GM12878 (cell line): ENCODE data around the gene DUOXA2. TPM values are rescaled to one million over a fixed set of nuclear protein-coding genes. Genes with fewer than 3 reads are reported as not detected.

ENCODE experiments used
- BACH1 ChIP-seq: fragments of 450-650 bp; IDR thresholded peaks from 2 replicates; pipeline ENCODE4 v1.6.1; 2017; ENCODE audit warnings: mild to moderate bottlenecking, borderline replicate concordance
- HDGF ChIP-seq: fragments of 450-650 bp; IDR thresholded peaks from 2 replicates; pipeline ENCODE4 v1.6.1; 2016; ENCODE audit warnings: antibody characterized with exemption
- MEF2A ChIP-seq: IDR thresholded peaks from 2 replicates; pipeline ENCODE4 v1.6.1; 2011; ENCODE audit warnings: low read depth, mild to moderate bottlenecking, low read length, moderate library complexity; ENCODE audit not compliant: insufficient read depth
- MTA2 ChIP-seq: fragments of 450-650 bp; IDR thresholded peaks from 2 replicates; pipeline ENCODE4 v1.6.1; 2016; ENCODE audit warnings: low read depth, mild to moderate bottlenecking, moderate library complexity
- NFYB ChIP-seq: IDR thresholded peaks from 2 replicates; pipeline ENCODE4 v1.6.1; 2011; ENCODE audit warnings: low read depth, mild to moderate bottlenecking, low read length, improper control_type of control experiment, moderate library complexity; ENCODE audit not compliant: insufficient read depth
- POLR2A ChIP-seq: IDR thresholded peaks from 2 replicates; pipeline ENCODE4 v1.6.1; 2011; ENCODE audit warnings: low read depth, mild to moderate bottlenecking, low read length
- RCOR1 ChIP-seq: conservative IDR thresholded peaks from 2 replicates; pipeline ENCODE4 v1.6.1; 2012; ENCODE audit warnings: low read depth, low read length, improper control_type of control experiment
- RELA ChIP-seq: fragments of 450-650 bp; IDR thresholded peaks from 2 replicates; pipeline ENCODE4 v1.8.0; 2014; ENCODE audit warnings: borderline replicate concordance; ENCODE audit not compliant: partially characterized antibody
- SIX5 ChIP-seq: IDR thresholded peaks from 2 replicates; pipeline ENCODE4 v1.6.1; 2011; ENCODE audit warnings: mild to moderate bottlenecking, low read depth, low read length, moderate library complexity; ENCODE audit not compliant: severe bottlenecking
- SMARCA5 ChIP-seq: fragments of 450-650 bp; IDR thresholded peaks from 2 replicates; pipeline ENCODE4 v1.6.1; 2017; ENCODE audit warnings: mild to moderate bottlenecking
- SMC3 ChIP-seq: IDR thresholded peaks from 2 replicates; pipeline ENCODE4 v1.6.1; 2011; ENCODE audit warnings: low read length, improper control_type of control experiment, borderline replicate concordance
- SRF ChIP-seq, 2 experiments: IDR thresholded peaks; 2 replicates each; pipeline ENCODE4 v1.6.1; 2011; ENCODE audit warnings: low read depth in 2 of 2, low read length in 2 of 2, mild to moderate bottlenecking in 1 of 2, moderate library complexity in 1 of 2
- WRNIP1 ChIP-seq: IDR thresholded peaks from 2 replicates; pipeline ENCODE4 v1.6.1; 2011; ENCODE audit warnings: low read depth, low read length, improper control_type of control experiment, borderline replicate concordance
- YY1 ChIP-seq: IDR thresholded peaks from 2 replicates; pipeline ENCODE4 v1.6.1; 2011; ENCODE audit warnings: low read depth, mild to moderate bottlenecking, low read length
- ZNF384 ChIP-seq: IDR thresholded peaks from 2 replicates; pipeline ENCODE4 v1.6.1; 2012; ENCODE audit warnings: low read depth, mild to moderate bottlenecking, low read length, improper control_type of control experiment, borderline replicate concordance
- polyA plus RNA-seq, 11 experiments: library from polyadenylated mRNA; depleted of rRNA in 4 of 11; unstranded in 6 of 11; stranded (reverse) in 5 of 11; fragments of >200 nt; fragmentation: Nextera tagmentation in 4 of 11; fragmentation: Illumina TruSeq in 1 of 11; extraction: Ambion mirVana in 4 of 11; extraction: Trizol in 1 of 11; gene quantifications; 1 replicate in 1 of 11; 2 replicates in 10 of 11; pipeline versions ENCODE4 v1.2.1 to v1.2.3, GENCODE V29; 2011 to 2016; ENCODE audit warnings: inconsistent platforms in 2 of 11, missing spikeins in 2 of 11, low read depth in 1 of 11
- total RNA-seq, 4 experiments: library from RNA; depleted of rRNA in 3 of 4; stranded (reverse); fragments of >200 nt in 3 of 4; fragmentation: Illumina TruSeq in 1 of 4; extraction: Trizol in 1 of 4; gene quantifications; 2 replicates each; pipeline versions ENCODE4 v1.2.1 to v1.2.3, GENCODE V29; 2013 to 2021
- TF ChIP-seq, protein P1 (sequence below): IDR thresholded peaks from 2 replicates; pipeline ENCODE4 v1.6.1; 2012; ENCODE audit warnings: low read depth, low read length, improper control_type of control experiment
- TF ChIP-seq, protein P2 (sequence below): fragments of 150-350 bp; IDR thresholded peaks from 2 replicates; pipeline ENCODE4 v1.6.1; 2016; ENCODE audit warnings: low read depth, low read length
- TF ChIP-seq, protein P3 (sequence below): fragments of 450-650 bp; formaldehyde crosslinking; IDR thresholded peaks from 2 replicates; pipeline ENCODE4 v1.4.0; 2022; ENCODE audit warnings: mild to moderate bottlenecking, moderate library complexity
- TF ChIP-seq, protein P4 (sequence below): IDR thresholded peaks from 2 replicates; pipeline ENCODE4 v1.6.1; 2011; ENCODE audit warnings: low read depth, low read length, improper control_type of control experiment, borderline replicate concordance
- TF ChIP-seq, protein P5 (sequence below): fragments of 450-650 bp; IDR thresholded peaks from 2 replicates; pipeline ENCODE4 v1.6.1; 2016; ENCODE audit warnings: mild to moderate bottlenecking

Gene DUOXA2
- total and polyA plus RNA-seq, 10 of the 15 experiments (the other 5 are each of a cell fraction or from before 2014, with no cell fraction given), result not detected

DNA sequence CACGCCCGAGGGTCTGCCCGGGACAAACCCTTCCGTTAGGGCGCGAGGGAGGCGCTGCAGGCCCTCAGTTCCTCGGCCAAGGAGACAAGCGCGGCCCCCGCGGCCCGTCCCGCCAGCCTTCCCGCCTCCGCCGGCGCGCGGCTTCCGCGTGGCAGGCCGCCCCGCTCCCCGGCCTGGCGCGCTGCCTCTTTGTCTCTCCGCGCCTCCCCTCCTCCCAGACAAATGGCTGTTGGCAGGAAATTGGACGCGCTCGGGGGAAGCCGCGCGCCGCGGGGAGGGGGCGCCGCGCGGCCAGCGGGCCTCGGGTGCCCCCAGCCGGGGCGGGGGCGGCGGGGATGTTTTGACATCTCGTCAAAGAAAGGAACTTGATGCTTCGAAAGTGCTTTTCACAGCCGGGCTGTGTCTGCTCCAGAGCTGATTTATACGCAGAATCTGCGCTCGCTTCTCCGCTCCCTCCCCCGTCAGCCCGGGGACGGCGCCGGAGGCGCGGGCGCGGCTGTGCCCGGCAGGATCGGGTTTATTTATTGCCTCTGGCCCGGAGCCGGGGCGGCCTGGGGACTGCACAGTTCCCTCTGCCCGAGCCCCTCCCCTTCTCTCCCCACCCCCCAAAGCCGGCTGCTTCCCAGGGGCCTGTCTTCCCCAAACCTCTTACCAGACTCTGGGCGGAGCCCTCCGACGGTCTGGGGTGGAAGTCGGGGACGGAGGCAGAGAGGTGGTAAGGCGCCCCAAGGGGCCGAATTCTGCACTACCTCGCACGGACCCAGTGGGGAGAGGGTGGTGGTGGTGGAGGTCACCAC, 52.9 kb downstream of the DUOXA2 start (continued):
- TF ChIP-seq MEF2A (0 out of 2 replicates have a peak, but pooled peaks have one; percentile 2), SRF (IDR thresholded peaks at IDR 0.05; ENCODE audit: low read depth in 2 of 2, low read length in 2 of 2) (0 out of 4 replicates have a peak, but pooled peaks of 1 of the 2 experiments have one; percentile 19), WRNIP1 (0 out of 2 replicates have a peak, but pooled peaks have one; percentile 37), POLR2A (peak; percentile 75), MTA2 (no peak), RELA (no peak), SMC3 (0 out of 2 replicates have a peak, but pooled peaks have one; percentile 5), HDGF (no peak), RCOR1 (no peak), SIX5 (no peak), BACH1 (peak; percentile 93; the same call in 1 of the 2 replicates), YY1 (peak; percentile 86), ZNF384 (no peak), SMARCA5 (peak; percentile 82), NFYB (no peak)
- TF ChIP-seq, protein P1, sequence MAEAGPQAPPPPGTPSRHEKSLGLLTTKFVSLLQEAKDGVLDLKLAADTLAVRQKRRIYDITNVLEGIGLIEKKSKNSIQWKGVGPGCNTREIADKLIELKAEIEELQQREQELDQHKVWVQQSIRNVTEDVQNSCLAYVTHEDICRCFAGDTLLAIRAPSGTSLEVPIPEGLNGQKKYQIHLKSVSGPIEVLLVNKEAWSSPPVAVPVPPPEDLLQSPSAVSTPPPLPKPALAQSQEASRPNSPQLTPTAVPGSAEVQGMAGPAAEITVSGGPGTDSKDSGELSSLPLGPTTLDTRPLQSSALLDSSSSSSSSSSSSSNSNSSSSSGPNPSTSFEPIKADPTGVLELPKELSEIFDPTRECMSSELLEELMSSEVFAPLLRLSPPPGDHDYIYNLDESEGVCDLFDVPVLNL, result no peak
- TF ChIP-seq, protein P2, sequence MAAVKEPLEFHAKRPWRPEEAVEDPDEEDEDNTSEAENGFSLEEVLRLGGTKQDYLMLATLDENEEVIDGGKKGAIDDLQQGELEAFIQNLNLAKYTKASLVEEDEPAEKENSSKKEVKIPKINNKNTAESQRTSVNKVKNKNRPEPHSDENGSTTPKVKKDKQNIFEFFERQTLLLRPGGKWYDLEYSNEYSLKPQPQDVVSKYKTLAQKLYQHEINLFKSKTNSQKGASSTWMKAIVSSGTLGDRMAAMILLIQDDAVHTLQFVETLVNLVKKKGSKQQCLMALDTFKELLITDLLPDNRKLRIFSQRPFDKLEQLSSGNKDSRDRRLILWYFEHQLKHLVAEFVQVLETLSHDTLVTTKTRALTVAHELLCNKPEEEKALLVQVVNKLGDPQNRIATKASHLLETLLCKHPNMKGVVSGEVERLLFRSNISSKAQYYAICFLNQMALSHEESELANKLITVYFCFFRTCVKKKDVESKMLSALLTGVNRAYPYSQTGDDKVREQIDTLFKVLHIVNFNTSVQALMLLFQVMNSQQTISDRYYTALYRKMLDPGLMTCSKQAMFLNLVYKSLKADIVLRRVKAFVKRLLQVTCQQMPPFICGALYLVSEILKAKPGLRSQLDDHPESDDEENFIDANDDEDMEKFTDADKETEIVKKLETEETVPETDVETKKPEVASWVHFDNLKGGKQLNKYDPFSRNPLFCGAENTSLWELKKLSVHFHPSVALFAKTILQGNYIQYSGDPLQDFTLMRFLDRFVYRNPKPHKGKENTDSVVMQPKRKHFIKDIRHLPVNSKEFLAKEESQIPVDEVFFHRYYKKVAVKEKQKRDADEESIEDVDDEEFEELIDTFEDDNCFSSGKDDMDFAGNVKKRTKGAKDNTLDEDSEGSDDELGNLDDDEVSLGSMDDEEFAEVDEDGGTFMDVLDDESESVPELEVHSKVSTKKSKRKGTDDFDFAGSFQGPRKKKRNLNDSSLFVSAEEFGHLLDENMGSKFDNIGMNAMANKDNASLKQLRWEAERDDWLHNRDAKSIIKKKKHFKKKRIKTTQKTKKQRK, result no peak
- TF ChIP-seq, protein P3, sequence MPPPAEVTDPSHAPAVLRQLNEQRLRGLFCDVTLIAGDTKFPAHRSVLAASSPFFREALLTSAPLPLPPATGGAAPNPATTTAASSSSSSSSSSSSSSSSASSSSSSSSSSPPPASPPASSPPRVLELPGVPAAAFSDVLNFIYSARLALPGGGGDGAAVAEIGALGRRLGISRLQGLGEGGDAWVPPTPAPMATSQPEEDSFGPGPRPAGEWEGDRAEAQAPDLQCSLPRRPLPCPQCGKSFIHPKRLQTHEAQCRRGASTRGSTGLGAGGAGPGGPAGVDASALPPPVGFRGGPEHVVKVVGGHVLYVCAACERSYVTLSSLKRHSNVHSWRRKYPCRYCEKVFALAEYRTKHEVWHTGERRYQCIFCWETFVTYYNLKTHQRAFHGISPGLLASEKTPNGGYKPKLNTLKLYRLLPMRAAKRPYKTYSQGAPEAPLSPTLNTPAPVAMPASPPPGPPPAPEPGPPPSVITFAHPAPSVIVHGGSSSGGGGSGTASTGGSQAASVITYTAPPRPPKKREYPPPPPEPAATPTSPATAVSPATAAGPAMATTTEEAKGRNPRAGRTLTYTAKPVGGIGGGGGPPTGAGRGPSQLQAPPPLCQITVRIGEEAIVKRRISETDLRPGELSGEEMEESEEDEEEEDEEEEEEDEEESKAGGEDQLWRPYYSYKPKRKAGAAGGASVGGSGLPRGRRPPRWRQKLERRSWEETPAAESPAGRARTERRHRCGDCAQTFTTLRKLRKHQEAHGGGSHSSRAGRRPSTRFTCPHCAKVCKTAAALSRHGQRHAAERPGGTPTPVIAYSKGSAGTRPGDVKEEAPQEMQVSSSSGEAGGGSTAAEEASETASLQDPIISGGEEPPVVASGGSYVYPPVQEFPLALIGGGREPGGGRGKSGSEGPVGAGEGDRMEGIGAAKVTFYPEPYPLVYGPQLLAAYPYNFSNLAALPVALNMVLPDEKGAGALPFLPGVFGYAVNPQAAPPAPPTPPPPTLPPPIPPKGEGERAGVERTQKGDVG (CRISPR knock-in tag), result peak; percentile 77; the same call in 1 of the 2 replicates
- TF ChIP-seq, protein P4, sequence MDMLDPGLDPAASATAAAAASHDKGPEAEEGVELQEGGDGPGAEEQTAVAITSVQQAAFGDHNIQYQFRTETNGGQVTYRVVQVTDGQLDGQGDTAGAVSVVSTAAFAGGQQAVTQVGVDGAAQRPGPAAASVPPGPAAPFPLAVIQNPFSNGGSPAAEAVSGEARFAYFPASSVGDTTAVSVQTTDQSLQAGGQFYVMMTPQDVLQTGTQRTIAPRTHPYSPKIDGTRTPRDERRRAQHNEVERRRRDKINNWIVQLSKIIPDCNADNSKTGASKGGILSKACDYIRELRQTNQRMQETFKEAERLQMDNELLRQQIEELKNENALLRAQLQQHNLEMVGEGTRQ, result no peak
- TF ChIP-seq, protein P5, sequence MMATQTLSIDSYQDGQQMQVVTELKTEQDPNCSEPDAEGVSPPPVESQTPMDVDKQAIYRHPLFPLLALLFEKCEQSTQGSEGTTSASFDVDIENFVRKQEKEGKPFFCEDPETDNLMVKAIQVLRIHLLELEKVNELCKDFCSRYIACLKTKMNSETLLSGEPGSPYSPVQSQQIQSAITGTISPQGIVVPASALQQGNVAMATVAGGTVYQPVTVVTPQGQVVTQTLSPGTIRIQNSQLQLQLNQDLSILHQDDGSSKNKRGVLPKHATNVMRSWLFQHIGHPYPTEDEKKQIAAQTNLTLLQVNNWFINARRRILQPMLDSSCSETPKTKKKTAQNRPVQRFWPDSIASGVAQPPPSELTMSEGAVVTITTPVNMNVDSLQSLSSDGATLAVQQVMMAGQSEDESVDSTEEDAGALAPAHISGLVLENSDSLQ, result 0 out of 2 replicates have a peak, but pooled peaks have one; percentile 15
